Endothelial cell of umbilical vein (primary cell): ENCODE data around the gene KATNAL2.

Source experiments
- EZH2 ChIP-seq: IDR thresholded peaks from 2 replicates; pipeline ENCODE4 v1.6.1; 2012; ENCODE audit warnings: borderline replicate concordance, low read depth, mild to moderate bottlenecking, moderate library complexity, low read length, inconsistent platforms; ENCODE audit not compliant: severe bottlenecking
- POLR2A ChIP-seq: IDR thresholded peaks from 2 replicates; pipeline ENCODE4 v1.6.1; 2012; ENCODE audit warnings: low read depth, mild to moderate bottlenecking, control low read depth, low read length
- POLR2AphosphoS5 ChIP-seq: IDR thresholded peaks from 2 replicates; pipeline ENCODE4 v1.6.1; 2012; ENCODE audit warnings: low read depth, mild to moderate bottlenecking, control low read depth, low read length, moderate library complexity; ENCODE audit not compliant: insufficient read depth
- TF ChIP-seq, protein P1 (sequence below), 2 donors: IDR thresholded peaks; 1 replicate in 1 of 2; 2 replicates in 1 of 2; pipeline ENCODE4 v1.5.1; 2011; ENCODE audit warnings: low read length in 2 of 2, mild to moderate bottlenecking in 2 of 2, moderate library complexity in 2 of 2, control low read depth in 1 of 2, inconsistent platforms in 1 of 2, low read depth in 1 of 2; ENCODE audit not compliant: insufficient read depth in 1 of 2; ENCODE audit errors: extremely low read depth in 1 of 2

DNA sequence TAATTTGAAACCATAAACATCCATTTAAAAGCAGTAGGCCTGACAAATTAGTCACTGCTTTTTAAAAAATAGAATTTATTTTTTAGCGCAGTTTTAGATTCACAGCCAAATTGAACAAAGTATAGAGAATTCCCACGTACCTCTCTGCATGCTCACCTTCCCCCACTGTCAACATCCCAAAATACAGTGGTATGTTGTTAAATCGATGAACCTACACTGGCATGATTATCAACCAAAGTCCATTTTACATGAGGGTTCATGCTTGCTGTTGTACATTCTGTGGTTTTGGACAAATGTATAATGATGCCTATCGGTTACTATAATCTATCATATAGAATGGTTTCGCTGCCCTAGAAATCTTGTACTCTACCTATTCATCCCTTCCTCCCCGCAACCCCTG lies 123.6 kb downstream of the KATNAL2 start:
- TF ChIP-seq EZH2 (no peak), POLR2AphosphoS5 (no peak), POLR2A (no peak)
- TF ChIP-seq, protein P1, sequence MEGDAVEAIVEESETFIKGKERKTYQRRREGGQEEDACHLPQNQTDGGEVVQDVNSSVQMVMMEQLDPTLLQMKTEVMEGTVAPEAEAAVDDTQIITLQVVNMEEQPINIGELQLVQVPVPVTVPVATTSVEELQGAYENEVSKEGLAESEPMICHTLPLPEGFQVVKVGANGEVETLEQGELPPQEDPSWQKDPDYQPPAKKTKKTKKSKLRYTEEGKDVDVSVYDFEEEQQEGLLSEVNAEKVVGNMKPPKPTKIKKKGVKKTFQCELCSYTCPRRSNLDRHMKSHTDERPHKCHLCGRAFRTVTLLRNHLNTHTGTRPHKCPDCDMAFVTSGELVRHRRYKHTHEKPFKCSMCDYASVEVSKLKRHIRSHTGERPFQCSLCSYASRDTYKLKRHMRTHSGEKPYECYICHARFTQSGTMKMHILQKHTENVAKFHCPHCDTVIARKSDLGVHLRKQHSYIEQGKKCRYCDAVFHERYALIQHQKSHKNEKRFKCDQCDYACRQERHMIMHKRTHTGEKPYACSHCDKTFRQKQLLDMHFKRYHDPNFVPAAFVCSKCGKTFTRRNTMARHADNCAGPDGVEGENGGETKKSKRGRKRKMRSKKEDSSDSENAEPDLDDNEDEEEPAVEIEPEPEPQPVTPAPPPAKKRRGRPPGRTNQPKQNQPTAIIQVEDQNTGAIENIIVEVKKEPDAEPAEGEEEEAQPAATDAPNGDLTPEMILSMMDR (IDR thresholded peaks at IDR 0.05; ENCODE audit: extremely low read depth in 1 of 2, insufficient read depth in 1 of 2, low read depth in 1 of 2, low read length in 2 of 2): no peak
